ENCODE results near the gene MMP15. TPM values are rescaled to one million over a fixed set of nuclear protein-coding genes. Genes with fewer than 3 reads are reported as not detected.

Gene MMP15
- total RNA-seq, 2 experiments from 2014 or later = 0.25 to 0.31 TPM

GRCh38 chr16:58000706-58001676, 24.6 kb upstream of the MMP15 start, which contains the start of gene USB1:
TSS of gene USB1 (plus strand) at chr16:58001407. CDS start at chr16:58001484, 77 bp downstream.
- peak within 1 kb of the TSS; percentile 79 to 86 for H3K27ac ChIP-seq (ENCODE audit: low read depth in 1 of 2, low read length in 2 of 2)
- peak within 1 kb of the TSS; percentile 96 for H3K4me3 ChIP-seq (ENCODE audit: low read length)
- Mint-ChIP-seq H3K27ac (peak within 1 kb of the TSS; percentile 87), H3K27me3 (no peaks in the 10 kb centered on the region), H3K9me3 (no peaks in the 10 kb centered on the region), H3K4me1 (ENCODE audit: low read depth) (peaks cover 57% of the 10 kb centered on the region), H3K4me3 (peak within 1 kb of the TSS; percentile 92), H3K36me3 (ENCODE audit: low read depth) (peaks cover 66% of the 10 kb centered on the region)
- peaks cover 31% of the 10 kb centered on the region for H3K36me3 ChIP-seq (ENCODE audit: insufficient read depth, low read length)
- intact Hi-C loops (cut with DNase I, micrococcal nuclease) = loop anchor here in 1 of 2 experiments (1.0 to 10.0 kb wide), 6 partner anchors 102 to 356 kb away; partner anchors contain the start of genes CFAP20, CSNK2A2 and KIFC3
- H3K27me3 ChIP-seq (ENCODE audit: control insufficient read depth in 1 of 2, insufficient read depth in 2 of 2, low read length in 2 of 2) = no peaks in the 10 kb centered on the region
- H3K4me1 ChIP-seq (ENCODE audit: insufficient read depth, low read length) = peaks cover 59% of the 10 kb centered on the region
- H3K9me3 ChIP-seq (ENCODE audit: control insufficient read depth in 1 of 2, insufficient read depth in 1 of 2, low read length in 2 of 2) = no peaks in the 10 kb centered on the region
- DNase-seq (peak; percentile 63 to 92 (median 80)), ATAC-seq (ENCODE audit: poor library complexity) (peak; percentile 73)
- ChIA-PET CTCF (interaction anchor here (0.7 to 1.4 kb wide), 4 partner anchors 12 to 128 kb away, joined by 3 to 5 read pairs (median 3); partner anchors contain the start of gene CFAP20), POLR2A (interaction anchor here (0.8 to 5.1 kb wide), 7 partner anchors 16 to 265 kb away, joined by 3 to 34 read pairs (median 5); partner anchors contain the start of genes CFAP20 and KATNB1)
- peak; percentile 68 for TF ChIP-seq CTCF (IDR thresholded peaks at IDR 0.05)

GRCh38 chr16:58001781-58002415, 23.7 kb upstream of the MMP15 start:
- DNase-seq (no peak), ATAC-seq (ENCODE audit: poor library complexity) (no peak)
- H3K27me3 ChIP-seq (ENCODE audit: control insufficient read depth in 1 of 2, insufficient read depth in 2 of 2, low read length in 2 of 2) = no peaks in the 10 kb centered on the region
- peaks cover 29% of the 10 kb centered on the region for H3K36me3 ChIP-seq (ENCODE audit: insufficient read depth, low read length)
- peaks cover 50% of the 10 kb centered on the region for H3K4me1 ChIP-seq (ENCODE audit: insufficient read depth, low read length)
- Mint-ChIP-seq H3K4me1 (ENCODE audit: low read depth) (peaks cover 56% of the 10 kb centered on the region), H3K4me3 (peak overlapping the region; percentile 92), H3K27me3 (no peaks in the 10 kb centered on the region), H3K27ac (peak overlapping the region; percentile 87), H3K36me3 (ENCODE audit: low read depth) (peaks cover 69% of the 10 kb centered on the region), H3K9me3 (no peaks in the 10 kb centered on the region)
- H3K9me3 ChIP-seq (ENCODE audit: control insufficient read depth in 1 of 2, insufficient read depth in 1 of 2, low read length in 2 of 2) = no peaks in the 10 kb centered on the region
- ChIA-PET CTCF (interaction anchor here (0.9 kb wide), 1 partner anchor 102 kb away, joined by 3 read pairs; no protein-coding TSS in a partner anchor), POLR2A (interaction anchor here (1.0 to 5.1 kb wide), 4 partner anchors 17 to 266 kb away, joined by 3 to 34 read pairs (median 6); partner anchors contain the start of genes CFAP20 and KATNB1)
- peak overlapping the region; percentile 96 for H3K4me3 ChIP-seq (ENCODE audit: low read length)
- TF ChIP-seq CTCF (IDR thresholded peaks at IDR 0.05) = no peak
- H3K27ac ChIP-seq (ENCODE audit: low read depth in 1 of 2, low read length in 2 of 2) = peak overlapping the region; percentile 24 to 79
- intact Hi-C loops (cut with DNase I, micrococcal nuclease) = loop anchor here in 1 of 2 experiments (2.0 to 10.0 kb wide), 6 partner anchors 125 to 357 kb away; partner anchors contain the start of genes CFAP20, CSNK2A2 and KIFC3

- ChIA-PET POLR2A (interaction anchor here (5.1 kb wide), 1 partner anchor 18 kb away, joined by 34 read pairs; no protein-coding TSS in a partner anchor), CTCF (no interaction called here)
- DNase-seq (no peak), ATAC-seq (ENCODE audit: poor library complexity) (no peak)
- Histone ChIP-seq H3K4me3 (ENCODE audit: low read length) (no peak overlapping the region), H3K9me3 (ENCODE audit: control insufficient read depth in 1 of 2, insufficient read depth in 1 of 2, low read length in 2 of 2) (no peaks in the 10 kb centered on the region), H3K27ac (ENCODE audit: low read depth in 1 of 2, low read length in 2 of 2) (no peak overlapping the region), H3K4me1 (ENCODE audit: insufficient read depth, low read length) (peaks cover 45% of the 10 kb centered on the region), H3K36me3 (ENCODE audit: insufficient read depth, low read length) (peaks cover 25% of the 10 kb centered on the region), H3K27me3 (ENCODE audit: control insufficient read depth in 1 of 2, insufficient read depth in 2 of 2, low read length in 2 of 2) (no peaks in the 10 kb centered on the region)
- peak overlapping the region; percentile 87 for H3K27ac Mint-ChIP-seq
- H3K4me1 Mint-ChIP-seq (ENCODE audit: low read depth) = peaks cover 52% of the 10 kb centered on the region
- no peaks in the 10 kb centered on the region for H3K27me3 Mint-ChIP-seq
- intact Hi-C loops (cut with DNase I, micrococcal nuclease) = loop anchor here in 1 of 2 experiments (2.0 to 10.0 kb wide), 6 partner anchors 125 to 358 kb away; partner anchors contain the start of genes CFAP20, CSNK2A2 and KIFC3
- peak overlapping the region; percentile 71 for H3K4me3 Mint-ChIP-seq
- peaks cover 68% of the 10 kb centered on the region for H3K36me3 Mint-ChIP-seq (ENCODE audit: low read depth)
- H3K9me3 Mint-ChIP-seq = no peaks in the 10 kb centered on the region
- no peak for TF ChIP-seq CTCF (IDR thresholded peaks at IDR 0.05)
Measured at GRCh38 chr16:58002416-58002800, 23.1 kb upstream of the MMP15 start.
